Measurements from ENCODE around the gene SEMA4G. TPM values are rescaled to one million over a fixed set of nuclear protein-coding genes. Genes with fewer than 3 reads are reported as not detected.

Gene SEMA4G
- total RNA-seq, 1 experiment from 2014 or later: 0.46 TPM

DNA sequence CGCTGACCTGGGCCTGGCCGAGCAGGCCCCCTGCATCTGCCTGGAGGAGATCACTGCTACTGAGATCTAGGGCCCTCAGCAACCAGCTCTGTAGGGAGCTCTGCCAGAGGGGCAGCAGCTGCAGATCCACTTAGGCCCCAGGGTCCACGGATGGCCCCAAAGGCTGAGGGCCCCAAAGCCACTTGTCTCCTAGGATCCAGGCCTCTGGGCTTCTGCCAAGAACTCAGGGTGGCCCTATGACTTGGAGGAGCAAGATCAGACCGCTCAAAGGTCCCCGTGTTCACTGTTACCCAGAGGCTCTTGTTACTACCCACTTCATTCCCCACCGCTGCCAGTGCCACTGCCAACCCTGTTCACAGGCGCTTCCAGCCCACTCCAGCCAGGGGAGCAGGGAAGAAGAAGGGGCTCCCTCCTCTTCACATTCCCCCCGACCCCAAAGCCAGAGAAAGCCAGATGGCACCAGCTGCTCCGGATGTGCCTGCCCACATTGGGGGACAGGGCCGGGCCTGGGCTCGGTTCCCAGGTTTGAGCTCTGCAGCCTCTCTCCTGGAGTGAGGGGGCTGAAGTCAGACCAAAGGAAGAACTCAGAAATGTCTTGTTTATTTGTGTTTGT lies 37.9 kb downstream of the SEMA4G start:
- DNase-seq (ENCODE audit: low read depth): peak; percentile 60

DNA sequence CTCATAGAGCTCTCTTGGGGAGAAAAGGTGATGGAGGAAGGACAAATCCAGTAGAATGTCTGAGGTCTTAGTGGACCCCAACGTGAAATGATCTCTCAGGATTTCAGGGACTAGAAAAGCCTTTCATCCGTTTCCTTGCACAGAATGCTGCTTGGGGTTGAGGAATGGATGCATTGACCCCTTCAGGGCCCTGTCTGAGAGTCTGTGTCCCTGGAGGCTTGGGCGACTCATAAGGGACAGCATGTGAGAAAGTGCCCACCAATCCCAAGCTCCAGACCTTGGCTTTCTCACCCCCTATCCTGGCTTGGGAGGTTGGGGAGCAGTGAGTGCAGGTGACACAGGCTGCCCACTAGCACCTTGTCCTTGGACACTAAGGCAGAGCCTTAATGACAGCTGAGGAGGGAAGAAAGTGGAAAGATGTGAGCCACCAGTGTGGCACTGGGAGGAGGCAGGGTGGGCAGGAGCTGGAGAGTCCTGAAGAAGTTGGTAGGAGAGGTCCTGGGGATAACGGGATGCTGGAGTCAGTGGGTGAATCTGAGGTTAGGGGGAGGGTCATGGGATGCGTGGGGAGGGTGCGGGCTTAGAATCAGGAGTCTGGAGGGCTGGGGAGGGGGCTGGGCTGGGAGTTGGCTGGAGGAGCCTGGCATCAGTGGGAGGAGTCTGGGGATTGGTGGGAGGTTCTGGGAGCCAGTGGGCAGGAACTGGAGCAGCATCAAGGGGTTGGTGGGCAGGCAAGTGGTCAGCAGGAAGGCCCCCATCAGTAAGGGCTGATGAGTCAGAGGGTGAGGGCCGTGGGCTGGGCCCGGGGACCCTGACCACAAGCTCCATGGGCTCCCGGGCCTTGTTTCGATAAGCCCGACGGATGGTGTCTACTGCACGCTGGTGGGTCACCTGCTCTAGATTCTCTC lies 38.9 kb downstream of the SEMA4G start:
- DNase-seq (ENCODE audit: low read depth): peak; percentile 61

DNA sequence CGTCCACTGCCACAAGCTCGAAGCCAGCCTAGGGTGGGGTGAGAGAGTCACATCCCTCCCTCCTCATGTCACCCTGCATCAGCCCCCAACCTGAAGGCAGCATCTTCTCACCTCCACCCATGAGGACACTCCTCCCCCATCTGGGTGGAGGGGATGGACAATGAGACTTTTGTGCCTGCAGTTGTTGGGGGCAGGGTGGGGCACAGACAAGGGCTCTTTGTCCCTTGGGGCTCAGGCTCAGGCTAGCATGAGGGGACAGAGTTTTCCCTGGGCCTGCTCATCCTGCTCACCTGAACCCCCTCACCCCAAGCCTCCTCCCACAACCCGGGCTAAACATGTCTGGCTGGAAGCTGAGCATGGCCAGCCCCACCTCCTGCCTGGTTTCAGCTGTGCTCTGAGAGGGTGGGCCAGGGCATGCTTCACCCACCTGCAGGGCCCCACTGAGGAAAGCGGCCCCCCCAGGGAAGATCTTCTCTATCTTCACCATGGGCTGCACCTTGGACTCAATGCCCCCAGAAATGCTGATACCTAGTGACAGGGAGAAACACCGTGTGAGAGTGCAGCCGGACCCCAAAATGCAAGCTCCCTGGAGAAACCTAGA lies 39.6 kb downstream of the SEMA4G start:
- DNase-seq (ENCODE audit: low read depth): no peak

DNA sequence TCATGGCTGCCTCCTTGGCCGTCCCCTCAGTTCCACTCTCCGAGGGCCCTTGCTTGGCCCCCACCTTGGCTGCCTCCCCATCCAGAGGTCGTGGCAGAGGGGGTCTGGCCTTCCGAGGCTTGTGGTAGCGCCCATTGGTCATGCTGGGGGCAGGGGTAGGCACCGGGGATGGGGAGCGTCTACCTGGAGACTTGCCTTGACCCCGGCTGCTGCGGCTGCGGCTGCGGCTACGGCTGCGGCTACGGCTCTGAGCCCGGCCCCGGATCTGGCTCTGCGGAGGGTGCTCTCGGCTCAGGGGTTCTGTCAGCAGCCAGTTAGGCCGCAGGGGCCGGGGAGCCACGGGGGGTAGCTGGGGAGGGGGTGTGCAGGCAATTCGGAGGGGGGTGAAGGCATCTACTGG lies 41.0 kb downstream of the SEMA4G start:
- no peak for DNase-seq (ENCODE audit: low read depth)

DNA sequence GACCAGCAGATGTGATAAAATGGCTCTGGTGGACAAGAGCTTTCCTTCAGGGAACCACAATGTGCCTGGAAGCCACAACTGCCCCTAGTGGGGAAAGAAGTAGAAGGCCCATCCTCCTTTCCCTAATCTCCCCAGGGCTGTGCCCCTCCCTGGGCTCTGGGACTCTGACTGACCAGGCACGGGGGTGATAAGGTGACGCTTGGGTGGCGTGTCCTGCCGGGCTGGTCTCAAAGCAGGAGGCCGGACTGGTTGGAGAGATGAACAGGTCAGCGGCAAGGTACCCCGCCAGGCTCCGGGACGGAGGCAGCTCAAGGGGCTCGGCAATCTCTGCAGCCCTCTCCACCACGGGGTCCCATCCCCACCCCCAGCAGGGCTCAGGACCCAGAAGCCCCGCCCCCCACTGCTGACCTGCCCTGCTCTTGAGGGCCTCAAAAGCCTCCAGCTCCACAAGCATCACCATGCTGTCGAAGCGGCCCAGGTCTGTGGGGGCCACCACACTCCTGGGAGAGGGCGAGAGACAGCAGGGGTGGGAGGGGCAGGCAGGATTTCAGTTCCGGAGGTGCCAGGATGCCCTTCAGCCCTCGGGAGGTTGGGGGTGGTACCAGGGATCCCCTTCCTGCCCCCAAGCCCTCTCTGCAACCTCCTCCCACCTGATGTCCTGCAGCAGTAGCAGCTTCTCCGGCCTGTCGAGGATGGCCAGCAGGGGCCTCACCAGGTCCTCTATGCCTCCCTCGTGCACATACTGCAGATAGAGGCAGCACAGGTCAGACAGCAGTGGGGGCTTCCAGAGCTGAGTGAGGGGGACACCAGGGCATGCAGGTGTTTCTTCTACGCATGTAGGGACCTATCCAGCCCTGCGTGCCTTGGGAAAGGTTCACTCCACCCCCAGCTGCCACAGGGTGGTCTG lies 42.5 kb downstream of the SEMA4G start:
- no peak for DNase-seq (ENCODE audit: low read depth)

DNA sequence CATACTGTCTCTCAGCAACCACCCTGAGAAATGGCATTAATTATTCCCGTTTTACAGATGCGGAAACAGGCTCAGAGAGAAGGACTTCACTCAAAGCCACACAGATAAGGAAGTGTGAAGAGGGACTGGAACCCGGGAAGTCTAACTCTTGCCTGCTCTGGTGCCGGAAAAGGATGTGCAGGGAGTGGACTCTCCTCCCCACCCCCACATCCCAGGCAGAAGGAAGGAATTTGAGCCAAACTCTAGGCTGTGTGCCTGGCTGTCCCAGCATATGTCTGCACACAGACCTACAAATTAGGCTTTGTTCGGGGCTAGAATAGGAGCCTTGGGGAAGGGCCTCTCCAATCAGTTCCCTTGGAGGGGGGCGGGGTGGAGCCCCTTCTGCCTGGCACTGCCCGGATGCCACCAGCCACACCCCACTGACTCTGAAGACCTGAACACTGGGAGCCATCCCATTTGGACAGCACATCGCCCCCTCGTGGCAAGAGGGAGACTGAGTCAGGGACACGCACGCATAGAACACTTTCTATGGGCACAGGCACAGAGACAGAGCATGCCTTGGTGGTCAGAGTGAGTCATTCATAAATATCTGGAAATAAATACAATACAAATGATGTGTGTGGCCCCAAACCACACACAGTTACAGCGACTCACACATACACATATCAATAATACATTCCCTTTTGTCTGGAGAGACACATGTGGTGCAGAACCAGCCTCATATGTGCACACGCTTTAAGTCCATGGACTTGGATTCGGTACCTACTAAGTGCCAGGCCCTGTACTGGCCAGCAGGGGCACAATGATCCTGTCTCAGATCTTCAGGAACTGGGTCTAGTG lies 43.4 kb downstream of the SEMA4G start:
- DNase-seq (ENCODE audit: low read depth): peak; percentile 97

DNA sequence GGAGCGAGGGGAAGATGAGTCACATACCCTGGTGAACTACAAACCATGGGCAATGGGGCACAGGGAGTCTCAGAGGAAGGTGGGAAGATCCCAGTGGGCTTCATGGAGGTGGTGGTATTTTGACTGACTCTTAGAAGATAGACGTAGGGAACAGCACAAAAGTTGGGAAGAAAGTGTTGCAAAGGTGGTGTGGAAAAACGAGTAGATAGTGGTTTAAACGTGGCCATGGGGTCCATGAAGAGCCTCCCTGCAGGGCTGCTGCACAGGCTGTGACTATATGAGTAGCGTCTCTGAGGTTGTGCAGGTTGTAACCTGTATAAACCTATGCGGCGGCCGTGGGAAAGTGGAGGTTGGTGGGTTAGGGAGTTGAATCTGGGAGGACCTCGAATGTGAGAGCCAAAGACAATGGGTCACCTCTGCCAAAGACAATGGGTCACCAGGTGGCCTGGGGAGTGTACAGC lies 44.1 kb downstream of the SEMA4G start:
- no peak for DNase-seq (ENCODE audit: low read depth)

DNA sequence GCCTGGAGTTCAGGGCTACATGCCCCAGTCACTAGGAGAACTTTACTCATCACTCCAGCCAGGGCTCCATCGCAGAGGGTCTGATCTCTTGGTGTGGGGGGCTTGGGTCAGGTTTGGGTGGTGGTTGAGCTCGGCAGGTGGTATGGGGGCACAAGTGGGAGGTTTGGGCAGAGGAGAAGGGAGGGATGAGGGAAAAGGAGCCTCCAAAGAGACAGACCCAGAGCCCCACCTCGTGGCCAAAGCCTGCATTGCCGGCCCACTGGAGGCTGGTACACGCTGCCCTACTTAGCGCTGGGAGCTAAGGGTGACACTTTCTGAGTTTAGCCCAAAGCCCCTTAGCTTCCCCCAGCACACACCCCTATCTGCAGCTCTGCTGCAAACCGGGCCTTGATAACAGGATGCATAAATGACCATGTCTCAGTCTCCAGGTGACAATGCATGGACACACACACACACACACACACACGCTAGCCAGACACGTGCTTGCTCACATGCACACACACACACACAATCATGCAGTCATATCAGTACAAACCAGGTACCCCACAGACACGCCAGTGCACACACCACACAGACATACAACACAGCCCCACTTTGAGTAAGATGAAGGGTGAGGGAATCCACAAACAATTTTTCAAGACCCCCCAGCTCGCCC lies 45.1 kb downstream of the SEMA4G start:
- DNase-seq (ENCODE audit: low read depth): peak; percentile 66

DNA sequence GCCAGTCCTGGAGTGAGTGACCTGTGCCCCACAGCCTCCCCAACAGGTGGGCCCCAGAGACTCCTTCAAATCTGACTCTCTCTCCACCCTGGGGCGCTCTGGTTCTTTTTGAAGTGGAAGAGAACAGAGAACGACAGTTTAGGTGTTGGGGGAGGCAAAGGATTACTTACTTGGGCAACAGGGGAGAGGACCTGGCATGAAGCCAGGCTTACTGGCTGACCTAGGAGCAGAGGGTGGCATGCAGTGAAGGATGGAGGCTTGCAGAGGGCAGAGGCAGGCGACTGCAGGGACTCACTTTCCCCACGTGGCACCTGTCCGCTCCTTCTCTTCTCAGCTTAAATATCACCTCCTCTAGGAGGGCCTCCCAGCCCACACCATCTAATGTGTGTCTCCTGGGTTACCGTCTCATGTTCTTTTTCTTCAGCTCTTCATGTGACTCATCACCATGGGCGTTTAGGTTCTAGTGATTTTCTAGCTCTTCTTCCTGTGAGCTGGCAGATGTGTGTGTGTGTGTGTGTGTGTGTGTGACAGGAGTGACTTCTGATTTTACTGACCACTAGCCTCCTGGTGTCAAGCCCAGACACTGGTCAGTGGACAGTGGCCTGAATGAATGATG lies 45.8 kb downstream of the SEMA4G start:
- DNase-seq (ENCODE audit: low read depth): peak; percentile 99

DNA sequence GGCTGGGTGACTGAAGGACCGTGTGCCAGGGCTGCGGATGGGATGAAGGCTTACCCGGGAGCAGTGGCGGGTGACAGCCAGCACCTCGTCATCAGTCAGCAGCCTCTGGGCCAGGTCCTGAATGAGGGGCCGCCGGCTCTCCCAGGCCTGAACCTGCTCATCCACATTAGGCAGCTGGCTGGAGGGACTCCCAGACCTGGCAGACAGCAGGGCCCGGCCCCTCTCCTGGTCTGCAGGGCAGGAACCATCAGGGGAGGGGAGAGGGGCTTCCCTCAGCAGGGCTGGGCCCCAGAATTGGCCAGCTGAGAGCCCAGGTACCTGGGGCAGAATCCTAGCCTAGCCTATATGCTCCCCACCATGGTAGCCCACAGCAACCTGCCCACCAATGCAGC lies 46.3 kb downstream of the SEMA4G start:
- DNase-seq (ENCODE audit: low read depth): no peak

DNA sequence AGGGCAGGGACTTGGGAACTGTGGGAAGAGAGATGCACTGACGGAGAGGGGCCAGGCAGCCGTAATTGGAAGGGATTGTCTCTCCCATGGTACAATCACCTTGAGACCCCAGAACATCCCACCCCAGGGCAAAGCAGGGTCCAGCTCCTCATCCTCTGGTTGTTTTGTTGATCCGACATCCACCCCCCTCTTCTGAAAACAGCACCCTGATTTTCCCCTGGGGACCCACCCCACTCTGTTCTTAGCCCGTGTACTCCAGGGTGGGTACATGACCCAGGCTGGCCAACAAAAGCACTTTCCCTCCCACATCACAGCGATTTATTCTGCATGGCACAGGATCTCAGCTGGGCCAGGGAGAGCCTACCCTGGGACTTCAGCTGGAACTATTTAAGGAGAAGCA lies 47.5 kb downstream of the SEMA4G start:
- DNase-seq (ENCODE audit: low read depth): no peak

DNA sequence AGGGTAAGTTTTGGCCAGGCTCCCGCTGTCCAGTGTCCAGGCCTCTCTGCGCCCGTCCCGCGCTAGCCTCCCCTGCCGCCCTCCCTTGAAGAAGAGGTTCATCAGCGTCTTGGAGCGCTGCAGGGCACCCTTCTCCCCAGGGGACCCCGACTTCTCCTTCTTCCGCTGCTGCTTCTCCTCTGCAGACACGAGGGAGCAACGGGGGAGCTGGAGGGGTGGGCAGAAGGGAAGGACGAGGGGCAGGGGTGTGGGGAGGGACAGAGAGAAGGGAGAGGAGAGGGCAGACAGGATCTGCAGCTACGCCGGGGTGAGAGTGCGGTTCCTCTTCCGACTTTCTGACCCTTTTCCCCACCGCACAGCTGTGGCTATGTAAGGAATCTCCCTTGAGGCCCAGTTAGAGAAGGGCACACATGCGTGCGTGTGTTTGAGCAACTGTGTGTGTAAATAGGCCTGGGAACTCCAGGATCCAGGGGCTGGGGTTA lies 48.9 kb downstream of the SEMA4G start:
- no peak for DNase-seq (ENCODE audit: low read depth)

DNA sequence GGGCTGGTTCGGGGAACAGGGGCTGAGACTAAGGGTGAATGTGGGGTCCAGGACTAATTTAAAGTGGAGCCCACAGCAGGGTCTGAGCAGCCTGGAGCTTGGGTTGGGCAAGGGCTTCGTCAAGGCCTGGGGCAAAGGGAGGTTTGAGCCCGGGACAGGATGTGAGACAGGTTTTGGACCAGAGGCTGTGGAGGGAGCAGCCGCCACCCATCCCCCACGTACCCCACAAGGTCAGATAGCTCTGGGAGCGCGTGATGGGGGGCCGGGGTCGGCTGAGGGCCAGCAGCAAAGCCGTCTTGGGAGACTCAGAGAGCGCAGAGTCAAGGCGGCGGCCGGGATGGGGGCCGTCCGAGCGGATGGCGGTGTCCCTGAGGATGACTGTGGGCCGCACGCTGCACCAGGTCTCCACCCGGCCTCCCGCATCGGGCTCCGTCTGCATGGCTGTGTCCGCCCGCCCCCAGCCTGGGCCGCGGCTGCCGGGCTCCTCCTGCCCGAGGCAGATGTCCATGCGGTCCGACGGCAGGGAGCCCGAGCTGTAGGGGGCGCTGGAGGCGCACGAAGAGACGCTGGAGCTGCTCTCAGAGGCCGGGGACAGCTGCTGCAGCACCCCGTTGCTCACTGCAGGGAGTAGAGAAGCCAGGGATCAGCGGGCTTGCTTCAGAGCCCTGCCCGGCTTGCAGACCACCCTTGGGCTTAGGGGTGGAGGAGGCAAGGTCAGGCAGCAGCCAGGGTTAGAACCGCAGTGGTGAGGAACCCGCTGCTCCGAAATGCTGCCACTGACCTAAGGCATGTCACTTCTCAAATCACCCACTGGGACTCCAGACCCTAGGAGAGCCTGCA lies 49.5 kb downstream of the SEMA4G start:
- DNase-seq (ENCODE audit: low read depth): peak; percentile 86

Other genes starting within 250 kb of the SEMA4G start
- not detected in 2 replicates for gene PAX2, start 223.9 kb upstream of the SEMA4G start, total RNA-seq (2014; rRNA removed)
- gene SLF2, start 56.5 kb upstream of the SEMA4G start, total RNA-seq (2014; rRNA removed): 66.2 and 120 TPM in 2 replicates
- 83.7 and 99.8 TPM in 2 replicates for gene MRPL43, start 18.0 kb downstream of the SEMA4G start, total RNA-seq (2014; rRNA removed)
- gene TWNK, start 18.0 kb downstream of the SEMA4G start, total RNA-seq (2014; rRNA removed): 7.2 and 9.1 TPM in 2 replicates
- gene LZTS2, start 30.3 kb downstream of the SEMA4G start, total RNA-seq (2014; rRNA removed): 161 and 176 TPM in 2 replicates
- gene PDZD7, start 61.6 kb downstream of the SEMA4G start, total RNA-seq (2014; rRNA removed): 1.2 and 1.4 TPM in 2 replicates
- 91.6 and 101 TPM in 2 replicates for gene SFXN3, start 61.7 kb downstream of the SEMA4G start, total RNA-seq (2014; rRNA removed)
- gene KAZALD1, start 92.5 kb downstream of the SEMA4G start, total RNA-seq (2014; rRNA removed): 15.1 and 16.1 TPM in 2 replicates
- gene TLX1, start 161.8 kb downstream of the SEMA4G start, total RNA-seq (2014; rRNA removed): not detected in 2 replicates

Data from LHCN-M2 (cell line).